GM12892 (cell line): ENCODE results near the gene SPATS1.

Experiments used
- POLR2A ChIP-seq: IDR thresholded peaks from 2 replicates; pipeline ENCODE4 v1.6.1; 2011; ENCODE audit warnings: low read depth, low read length, control low read depth
- TAF1 ChIP-seq: IDR thresholded peaks from 2 replicates; pipeline ENCODE4 v1.6.1; 2011; ENCODE audit warnings: low read depth, mild to moderate bottlenecking, control low read depth, low read length, borderline replicate concordance

DNA sequence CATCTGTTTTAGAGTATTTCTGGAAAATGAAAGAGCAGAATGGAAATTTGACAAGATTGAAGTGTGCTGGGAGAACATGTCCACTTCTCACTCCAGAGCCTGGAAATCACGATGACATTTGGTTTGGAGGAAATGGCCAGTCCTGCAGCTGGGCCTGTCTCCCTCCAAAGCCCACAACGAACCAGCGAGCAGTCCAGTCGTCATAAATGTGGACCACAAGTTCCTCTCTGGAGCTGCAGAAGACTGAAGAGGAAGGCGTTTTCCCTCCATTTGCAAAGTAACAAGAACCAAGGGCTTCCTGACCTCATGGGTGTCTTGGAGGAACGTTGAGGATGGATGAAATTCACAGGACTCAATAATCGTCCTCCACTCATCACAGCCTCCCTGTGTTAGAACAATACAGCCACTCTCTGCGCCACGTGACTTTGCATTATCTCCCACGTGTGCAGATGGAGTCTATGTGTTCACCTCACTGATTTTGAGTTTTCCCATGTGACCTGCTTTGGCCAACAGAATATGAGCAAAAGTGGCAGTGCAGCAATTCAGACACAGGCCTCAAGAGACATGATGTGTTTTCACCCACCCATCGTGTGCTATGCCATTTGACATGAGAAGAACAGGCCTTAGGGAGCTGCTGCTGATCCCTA is 9.1 kb upstream of the SPATS1 start:
- no peak for TF ChIP-seq TAF1
- TF ChIP-seq POLR2A: no peak
